GM12873 (cell line): ENCODE data around the gene RETREG3.
"Not testable (repeated sequence)": the region's sequence is repeated elsewhere in the genome, so short reads cannot be mapped to it uniquely, and the experiment has no call there.

Experiments
- TF ChIP-seq, protein P1 (sequence below): IDR thresholded peaks from 2 replicates; pipeline ENCODE4 v1.5.1; 2012; ENCODE audit warnings: low read depth, mild to moderate bottlenecking, moderate library complexity, low read length, control low read depth; ENCODE audit not compliant: insufficient read depth; ENCODE audit errors: missing control alignments

Gene RETREG3

GRCh38 chr17:42555961-42556617 is 53.1 kb downstream of the RETREG3 start:
- TF ChIP-seq, protein P1, sequence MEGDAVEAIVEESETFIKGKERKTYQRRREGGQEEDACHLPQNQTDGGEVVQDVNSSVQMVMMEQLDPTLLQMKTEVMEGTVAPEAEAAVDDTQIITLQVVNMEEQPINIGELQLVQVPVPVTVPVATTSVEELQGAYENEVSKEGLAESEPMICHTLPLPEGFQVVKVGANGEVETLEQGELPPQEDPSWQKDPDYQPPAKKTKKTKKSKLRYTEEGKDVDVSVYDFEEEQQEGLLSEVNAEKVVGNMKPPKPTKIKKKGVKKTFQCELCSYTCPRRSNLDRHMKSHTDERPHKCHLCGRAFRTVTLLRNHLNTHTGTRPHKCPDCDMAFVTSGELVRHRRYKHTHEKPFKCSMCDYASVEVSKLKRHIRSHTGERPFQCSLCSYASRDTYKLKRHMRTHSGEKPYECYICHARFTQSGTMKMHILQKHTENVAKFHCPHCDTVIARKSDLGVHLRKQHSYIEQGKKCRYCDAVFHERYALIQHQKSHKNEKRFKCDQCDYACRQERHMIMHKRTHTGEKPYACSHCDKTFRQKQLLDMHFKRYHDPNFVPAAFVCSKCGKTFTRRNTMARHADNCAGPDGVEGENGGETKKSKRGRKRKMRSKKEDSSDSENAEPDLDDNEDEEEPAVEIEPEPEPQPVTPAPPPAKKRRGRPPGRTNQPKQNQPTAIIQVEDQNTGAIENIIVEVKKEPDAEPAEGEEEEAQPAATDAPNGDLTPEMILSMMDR: peak; percentile 32

GRCh38 chr17:42555122-42555622 is 54.0 kb downstream of the RETREG3 start:
- TF ChIP-seq, protein P1: no peak

DNA sequence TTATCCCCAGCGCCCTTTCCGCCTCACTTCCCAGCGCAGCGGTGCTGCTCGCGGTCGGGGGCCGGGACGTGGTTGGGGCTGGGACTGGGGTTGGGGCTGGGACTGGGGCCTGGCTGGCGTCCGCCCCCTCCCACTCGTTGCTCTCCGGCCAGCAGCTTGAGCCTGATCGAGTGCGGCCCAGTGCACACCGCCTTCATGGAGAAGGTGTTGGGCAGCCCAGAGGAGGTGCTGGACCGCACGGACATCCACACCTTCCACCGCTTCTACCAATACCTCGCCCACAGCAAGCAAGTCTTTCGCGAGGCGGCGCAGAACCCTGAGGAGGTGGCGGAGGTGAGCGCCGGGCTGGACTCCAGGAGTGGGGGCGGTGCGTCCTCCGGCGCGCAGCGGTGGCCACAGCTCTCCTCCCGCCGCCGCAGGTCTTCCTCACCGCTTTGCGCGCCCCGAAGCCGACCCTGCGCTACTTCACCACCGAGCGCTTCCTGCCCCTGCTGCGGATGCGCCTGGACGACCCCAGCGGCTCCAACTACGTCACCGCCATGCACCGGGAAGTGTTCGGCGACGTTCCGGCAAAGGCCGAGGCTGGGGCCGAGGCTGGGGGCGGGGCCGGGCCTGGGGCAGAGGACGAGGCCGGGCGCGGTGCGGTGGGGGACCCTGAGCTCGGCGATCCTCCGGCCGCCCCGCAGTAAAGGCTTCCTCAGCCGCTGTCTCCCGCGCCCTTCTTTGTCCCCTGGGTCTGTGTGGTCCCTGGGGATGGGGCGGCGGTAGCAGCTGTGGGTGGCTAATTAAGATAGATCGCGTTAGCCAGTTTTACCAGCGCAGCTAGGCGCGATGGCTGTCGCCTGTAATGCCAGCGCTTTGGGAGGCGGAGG is 54.7 kb downstream of the RETREG3 start:
- TF ChIP-seq, protein P1: no peak

DNA sequence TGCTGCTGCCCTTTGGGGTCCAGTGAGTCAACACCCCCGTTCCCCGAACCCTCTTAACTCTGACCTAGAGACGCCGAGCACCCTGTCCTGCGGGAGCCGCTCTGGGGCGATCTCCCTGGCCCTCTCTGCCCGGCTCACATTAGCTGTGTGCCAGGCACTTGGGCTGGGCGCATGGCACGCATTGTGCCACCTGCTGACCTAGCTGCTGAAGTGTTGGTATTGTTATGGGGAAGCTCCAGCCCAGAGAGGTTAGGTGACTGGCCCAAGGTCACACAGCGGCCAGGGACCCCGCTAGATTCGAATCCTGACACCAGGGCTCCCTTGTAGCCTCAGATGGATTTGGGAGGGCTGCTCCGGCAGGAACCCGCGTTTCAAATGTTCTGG is 55.3 kb downstream of the RETREG3 start:
- TF ChIP-seq, protein P1: peak; percentile 6

DNA sequence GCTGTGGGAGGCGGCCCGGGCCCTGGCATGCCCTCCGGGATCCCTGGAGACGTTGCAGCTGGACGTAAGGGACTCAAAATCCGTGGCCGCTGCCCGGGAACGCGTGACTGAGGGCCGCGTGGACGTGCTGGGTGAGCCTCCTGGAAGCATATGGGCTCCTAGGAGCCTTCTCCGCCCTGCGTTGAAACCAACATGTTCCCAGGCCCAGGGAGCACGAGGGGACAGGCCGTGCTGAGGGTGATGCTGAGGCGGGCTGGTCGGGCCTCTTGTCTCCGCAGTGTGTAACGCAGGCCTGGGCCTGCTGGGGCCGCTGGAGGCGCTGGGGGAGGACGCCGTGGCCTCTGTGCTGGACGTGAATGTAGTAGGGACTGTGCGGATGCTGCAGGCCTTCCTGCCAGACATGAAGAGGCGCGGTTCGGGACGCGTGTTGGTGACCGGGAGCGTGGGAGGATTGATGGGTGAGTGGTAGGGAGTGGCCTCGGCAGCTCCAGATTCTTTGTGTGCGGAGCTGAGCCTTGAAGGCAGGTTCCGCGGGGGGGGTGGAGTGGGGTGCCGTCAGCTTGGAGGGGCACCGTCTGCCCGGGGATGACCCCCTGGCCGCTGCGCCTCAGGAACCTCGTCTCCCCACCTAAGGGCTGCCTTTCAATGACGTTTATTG is 55.9 kb downstream of the RETREG3 start:
- TF ChIP-seq, protein P1: no peak

- TF ChIP-seq, protein P1: not testable (repeated sequence)
Observed at GRCh38 chr17:42552736-42553135, 56.4 kb downstream of the RETREG3 start, which contains the start of gene HSD17B1. Gene HSD17B1 (plus strand): TSS chr17:42552923. CDS start chr17:42552934, 11 bp downstream.

GRCh38 chr17:42548993-42549755 is 60.0 kb downstream of the RETREG3 start:
- TF ChIP-seq, protein P1: no peak
